Hippocampal formation (tissue), 2 donors: Measurements from ENCODE around the gene CUL1.

ENCODE experiments used
- DNase-seq, 2 donors: peaks; one replicate each; lab custom pipeline; 2025; lab: John Stamatoyannopoulos, UW

The CUL1 gene

DNA sequence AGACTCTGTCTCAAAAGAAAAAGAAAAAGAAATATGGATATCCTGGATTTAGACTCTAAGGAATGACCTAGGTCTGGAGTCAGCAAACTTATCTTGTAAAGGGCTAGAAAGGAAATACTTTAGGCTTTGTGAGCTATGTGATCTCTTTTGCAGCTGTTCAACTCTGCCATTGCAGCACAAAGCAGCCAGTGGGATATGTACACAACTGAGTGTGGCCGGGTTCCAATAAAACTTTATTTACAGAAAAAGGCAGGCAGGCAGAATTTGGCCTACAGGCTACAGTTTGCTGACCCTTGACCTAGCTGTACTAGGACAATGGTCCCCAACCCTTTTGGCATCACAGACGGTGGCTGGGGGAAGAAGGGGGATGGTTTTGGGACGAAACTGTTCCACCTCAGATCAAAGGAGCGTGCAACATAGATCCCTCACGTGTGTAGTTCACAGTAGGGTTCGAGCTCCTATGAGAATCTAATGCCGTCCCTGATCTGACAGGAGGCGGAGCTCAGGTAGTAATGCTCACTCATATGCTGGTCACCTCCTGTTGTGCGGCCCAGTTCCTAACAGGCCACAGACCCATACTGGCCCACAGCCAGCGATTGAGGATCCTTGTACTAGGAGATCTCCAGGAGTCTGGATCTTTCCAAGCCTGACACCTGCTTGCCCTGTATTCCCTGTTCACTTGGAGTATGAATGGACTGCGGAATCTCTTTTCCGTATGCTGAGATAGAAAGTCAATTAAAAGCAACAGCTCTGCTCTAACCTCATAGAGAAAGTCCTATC, 63.0 kb downstream of the CUL1 start:
- DNase-seq, result no peak

DNA sequence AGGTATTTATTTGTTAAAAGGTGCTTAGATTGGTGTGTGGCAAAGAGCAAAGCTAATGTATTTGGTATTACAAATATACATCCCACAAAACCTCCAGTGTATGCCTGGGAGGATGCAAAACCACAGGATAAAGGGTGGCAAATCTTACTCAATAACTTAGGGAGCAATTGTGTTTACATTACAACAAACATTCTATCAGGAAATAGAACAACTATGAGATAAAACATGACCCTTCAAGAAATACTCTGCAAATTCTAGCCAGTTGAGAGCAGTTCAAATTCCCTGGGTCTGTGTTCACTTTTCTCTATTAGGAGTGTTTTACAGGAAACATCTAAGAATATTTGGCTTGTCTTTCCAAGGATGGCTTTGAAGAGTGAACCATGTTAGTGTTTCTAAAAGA, 64.9 kb downstream of the CUL1 start:
- no peak for DNase-seq

DNA sequence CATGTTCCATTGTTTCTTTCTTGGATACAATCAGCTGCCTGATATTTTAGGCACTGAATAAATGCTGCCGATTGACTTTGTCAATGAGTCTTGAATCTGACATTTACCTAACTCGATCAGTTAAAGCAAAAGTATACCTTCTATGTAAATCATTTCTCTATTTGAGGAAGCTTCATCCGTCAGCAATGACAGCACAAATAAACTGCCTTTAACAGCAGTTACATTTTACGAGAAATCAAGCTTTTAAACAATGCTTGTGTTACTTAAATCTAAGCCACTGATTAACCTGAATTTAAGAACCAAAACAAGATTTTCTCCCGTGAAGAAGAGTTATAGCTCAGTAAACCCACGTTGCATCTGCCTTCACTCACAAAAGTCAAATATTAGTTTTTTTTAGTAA, 71.3 kb downstream of the CUL1 start:
- no peak for DNase-seq

DNA sequence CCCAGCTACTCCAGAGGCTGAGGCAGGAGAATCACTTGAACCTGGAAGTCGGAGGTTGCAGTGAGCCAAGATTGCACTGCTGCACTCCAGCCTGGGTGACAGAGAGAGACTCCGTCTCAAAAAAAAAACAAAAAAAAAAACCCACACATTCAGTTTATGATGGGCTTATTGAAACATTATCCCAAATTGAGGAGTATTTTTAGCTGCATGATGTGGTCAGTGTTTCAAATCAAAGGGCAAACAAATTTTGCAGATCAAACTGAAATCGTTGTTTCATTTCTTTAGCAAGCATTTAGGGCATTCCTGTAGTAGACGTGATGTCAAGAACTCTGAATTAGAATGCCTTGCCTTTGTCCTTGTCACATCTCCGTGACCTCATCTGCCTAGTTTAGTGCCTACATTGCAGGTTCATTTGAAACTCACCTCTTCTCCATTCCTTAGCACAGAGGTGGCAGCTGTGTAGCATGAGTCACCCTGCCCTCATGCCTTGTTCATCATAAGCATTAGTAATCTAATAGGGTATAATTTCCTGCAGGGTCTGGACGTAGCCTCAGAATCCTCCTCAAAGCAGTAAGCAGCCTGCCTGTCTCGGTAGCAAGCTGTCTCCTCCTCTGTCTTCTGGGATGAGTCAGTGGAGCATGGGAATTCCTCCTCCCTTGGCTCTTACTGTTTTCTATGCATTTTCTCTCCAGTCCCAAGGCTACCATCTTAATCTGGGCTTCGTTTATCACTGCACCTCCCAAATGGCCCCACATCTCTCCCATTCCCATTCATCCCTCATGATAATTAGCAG, 73.8 kb downstream of the CUL1 start:
- DNase-seq, result no peak

DNA sequence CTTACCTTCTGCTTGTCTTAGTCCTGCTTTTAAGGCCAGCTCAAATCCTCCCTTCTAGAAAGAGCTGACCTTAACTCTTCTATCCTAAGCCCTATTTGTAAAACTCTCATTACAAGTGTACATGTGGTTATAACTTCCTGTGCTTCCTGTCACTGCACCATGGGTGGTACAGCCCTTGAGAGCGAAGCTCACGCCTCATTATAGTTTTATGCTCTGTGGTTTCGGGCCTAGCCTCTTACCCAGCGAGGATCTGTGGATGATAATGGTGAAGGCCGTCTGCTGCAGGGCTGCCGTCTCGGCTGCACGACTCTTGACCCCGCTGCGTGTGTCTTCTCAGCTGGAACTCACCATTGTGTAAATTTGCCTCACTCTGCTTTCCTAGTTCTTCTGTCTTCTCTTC, 74.6 kb downstream of the CUL1 start:
- DNase-seq, result no peak

DNA sequence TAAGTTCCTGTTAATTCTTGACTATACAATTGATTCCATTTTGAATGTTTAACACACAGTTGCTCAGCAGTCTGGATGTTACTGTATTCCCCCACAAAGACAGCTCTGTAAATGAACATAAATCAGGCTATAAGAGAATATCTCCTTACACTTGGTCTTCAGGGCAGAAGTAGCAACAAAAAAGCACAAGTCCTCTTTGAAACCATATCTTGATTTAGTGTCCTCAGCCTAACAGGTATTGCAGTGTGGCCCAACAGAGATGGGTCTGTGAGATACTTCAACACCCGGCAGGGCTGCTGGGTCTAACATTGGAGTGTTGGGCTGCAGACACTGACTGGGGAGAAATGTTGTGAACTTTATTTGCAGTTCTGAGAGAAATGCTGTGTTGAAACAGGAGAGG, 75.8 kb downstream of the CUL1 start:
- DNase-seq, result no peak

DNA sequence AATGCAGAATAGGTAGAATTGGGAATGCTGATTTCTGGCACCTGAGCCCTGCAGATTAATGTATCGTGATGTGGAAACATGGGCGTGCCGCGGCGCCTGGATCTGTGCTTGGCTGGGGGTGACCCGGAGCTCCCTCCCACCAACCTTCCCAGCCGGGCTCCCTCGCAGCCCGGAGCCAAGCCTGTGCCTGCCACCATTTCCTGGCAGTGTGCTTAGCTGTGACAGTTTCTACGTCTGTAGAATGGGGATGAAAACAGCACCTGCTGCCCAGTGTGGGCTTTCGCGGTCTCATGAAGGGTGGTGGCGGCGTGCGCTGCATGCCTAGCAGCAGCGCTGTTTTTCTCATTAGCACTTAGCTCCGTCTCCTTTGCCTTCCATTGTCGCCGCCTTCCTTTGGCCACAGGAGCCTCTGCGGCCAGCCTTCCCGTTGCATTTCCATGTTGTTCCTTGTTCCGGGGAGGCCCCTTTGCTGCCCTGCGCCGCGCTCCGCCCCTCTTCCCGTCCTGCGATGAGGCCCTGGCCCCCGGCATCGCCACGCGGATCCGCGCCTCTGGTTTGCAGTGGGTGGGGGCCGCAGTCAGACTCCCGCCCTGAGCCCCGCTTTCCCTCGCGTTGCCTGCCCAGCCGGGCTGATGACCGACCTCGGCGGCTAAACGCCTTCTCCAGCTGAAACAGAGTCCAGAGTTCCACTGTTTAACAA, 84.2 kb downstream of the CUL1 start:
- DNase-seq, result no peak

DNA sequence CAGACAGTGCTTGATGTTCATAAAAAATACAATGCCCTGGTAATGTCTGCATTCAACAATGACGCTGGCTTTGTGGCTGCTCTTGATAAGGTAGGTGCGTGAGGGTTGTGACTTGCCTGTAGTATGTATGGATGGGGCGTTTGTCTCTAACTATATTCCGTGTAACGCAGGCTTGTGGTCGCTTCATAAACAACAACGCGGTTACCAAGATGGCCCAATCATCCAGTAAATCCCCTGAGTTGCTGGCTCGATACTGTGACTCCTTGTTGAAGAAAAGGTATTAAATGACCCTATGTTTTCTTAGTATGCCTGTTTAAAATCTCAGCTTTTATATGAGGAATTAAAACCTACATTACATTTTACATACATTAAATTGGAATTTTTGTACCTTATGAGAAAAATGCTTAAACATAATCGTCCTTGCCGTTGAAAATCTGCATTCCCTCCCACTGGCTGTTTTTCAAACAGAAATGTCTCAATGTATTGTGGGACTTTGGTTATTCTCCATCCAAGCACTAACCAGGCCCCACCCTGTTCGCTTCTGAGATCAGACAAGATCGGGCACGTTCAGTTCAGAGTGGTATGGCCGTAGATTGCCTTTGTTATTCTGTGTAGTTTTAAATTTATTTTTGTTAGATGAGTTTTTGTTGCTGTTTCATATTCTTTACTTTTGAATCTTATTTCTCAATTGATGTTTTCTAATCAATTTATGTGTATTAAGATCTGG, 85.3 kb downstream of the CUL1 start:
- DNase-seq, result no peak

DNA sequence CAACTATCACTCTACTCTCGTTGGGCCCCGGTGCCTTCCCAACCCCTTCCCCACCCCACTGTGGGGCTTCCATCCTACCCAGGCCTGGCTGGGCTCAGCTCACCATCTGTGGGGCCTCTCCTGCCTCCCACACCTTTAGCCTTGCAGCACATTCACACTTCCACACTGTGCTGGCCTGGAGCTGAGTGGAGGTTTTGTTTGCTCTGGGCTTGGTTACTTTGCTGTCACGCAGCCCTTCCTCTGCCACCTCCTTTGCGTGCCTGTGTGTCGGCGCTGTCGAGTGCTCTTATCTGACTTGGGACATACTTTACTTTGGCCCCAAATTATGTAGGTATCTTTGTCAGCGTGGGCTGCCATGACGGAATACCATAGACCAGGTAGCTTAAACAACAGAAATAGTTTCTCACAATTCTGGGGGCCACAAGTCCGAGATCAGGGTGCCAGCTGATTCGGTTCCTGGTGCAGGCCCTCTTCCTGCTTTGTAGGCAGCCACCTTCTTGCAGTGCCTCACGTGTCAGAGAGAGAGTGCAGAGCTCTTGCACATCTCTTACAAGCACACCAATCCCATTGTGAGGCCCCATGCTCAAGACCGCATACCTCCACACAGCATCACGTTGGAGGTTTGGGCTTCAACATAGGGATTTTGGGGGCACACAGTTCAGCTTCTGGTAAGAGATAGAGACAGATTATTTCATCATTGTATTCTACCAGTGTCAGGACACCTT, 89.0 kb downstream of the CUL1 start:
- DNase-seq, result no peak

DNA sequence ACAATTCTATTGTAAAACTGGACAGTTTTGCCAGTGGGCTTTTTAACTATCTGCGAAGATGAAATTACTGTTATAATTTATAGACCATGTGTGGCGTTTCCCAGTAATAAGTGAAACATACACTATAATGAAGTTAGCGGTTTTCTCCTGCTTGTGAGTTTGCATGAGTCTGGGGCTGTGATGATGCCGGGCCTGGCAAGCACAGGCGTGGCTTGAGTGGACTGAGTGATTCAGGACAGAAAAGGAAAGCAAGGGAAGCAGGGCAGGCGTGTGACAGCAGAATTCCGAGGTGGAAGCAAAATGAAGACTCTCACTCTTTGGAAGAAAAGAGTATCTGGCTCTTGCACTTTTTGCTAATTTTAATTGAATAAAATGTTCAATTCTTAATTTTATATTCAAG, 90.5 kb downstream of the CUL1 start:
- DNase-seq, result no peak

DNA sequence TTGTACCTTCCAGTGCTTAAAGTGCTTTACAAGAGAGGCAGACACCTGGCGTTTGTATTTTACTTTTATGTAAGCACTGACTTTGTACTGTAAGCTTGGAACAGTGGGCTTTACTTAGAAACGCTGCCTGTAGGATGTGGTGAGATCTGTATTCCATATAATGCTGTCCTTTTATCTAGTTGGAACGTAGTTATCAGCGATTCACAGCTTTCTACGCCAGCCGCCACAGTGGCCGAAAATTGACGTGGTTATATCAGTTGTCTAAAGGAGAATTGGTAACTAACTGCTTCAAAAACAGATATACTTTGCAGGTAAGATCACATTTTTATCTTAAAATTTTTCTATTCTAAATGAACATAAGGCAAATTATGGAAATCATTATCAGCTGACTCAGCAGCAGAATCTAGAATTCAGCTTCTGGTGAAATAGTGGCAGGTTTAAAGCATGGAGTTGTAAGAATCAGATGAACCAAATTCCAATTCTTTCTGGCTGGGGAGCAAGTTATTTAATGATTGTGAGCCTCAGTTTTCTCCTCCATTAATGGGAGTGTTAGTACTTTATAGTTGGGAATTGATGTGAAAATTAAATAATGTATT, 91.5 kb downstream of the CUL1 start:
- DNase-seq, result no peak

DNA sequence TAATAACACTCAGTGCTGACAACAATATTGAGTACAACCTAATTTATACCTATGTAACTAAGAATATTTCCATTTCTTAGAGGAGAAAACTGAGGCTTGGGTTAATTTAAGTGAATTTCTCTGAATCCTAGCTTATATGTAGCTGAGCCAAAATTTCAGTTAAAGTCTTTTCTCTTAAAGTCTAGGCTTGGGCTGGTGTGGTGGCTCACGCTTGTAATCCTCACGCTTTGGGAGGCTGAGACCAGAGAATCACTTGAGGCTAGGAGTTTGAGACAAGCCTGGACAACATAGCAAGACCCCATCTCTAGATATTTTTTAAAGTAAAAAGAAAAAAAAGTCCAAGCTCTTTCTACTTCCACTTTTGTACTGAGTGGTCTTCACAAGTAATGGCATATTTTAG, 92.1 kb downstream of the CUL1 start:
- no peak for DNase-seq

DNA sequence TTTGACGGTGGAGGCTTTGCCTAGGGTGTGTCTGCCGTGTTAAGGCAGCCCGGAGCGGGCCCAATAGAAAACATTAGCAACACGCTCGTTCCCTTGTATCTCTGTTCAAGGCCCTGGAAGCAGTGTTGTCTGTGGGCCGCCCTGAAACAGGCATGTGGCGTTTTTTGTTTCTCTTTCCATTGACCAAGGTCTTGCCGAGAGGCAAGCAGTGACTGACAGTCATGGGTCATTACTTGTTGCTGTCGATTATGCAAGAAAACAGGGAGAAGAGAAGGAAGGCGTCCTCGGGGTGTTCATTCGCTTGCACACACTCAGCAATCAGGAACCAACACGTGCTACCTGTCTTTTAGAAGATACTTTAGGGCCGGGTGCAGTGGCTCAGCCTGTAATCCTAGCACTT, 92.8 kb downstream of the CUL1 start:
- no peak for DNase-seq

DNA sequence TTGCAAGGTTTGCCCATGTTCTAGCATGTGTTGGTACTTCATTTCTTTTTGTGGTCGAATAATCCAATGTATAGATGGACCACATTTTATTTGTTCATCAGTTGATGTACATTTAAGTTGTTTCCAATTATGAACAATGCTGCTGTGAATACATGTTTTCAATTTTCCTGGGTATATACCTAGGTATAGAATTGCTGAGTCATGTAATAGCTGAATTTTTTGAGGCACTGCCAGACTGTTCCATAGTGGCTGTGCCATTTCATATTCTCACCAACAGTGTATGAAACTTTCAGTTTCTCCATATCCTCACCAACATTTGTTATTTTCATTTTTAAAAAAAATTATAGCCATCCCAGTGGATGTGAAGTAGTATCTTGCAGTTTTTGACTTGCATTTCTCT, 94.9 kb downstream of the CUL1 start:
- DNase-seq, result no peak

DNA sequence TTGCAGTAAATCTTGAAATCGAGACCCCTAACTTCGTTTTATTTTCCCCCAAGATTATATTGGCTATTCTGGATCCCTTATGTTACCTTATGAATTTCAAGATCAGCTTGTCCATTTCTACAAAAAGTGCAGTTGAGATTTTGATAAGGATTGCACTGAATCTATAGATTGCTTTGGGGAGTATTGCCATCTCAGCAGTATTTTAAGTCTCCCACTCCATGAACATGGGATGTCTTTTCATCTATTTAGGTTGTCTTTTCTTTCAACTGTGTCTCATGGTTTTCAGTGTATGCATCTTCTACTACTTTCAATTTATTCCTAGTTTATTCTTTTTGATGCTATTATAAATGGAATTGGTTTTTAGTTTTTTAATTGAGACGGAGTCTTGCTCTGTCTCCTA, 95.8 kb downstream of the CUL1 start:
- DNase-seq, result no peak

DNA sequence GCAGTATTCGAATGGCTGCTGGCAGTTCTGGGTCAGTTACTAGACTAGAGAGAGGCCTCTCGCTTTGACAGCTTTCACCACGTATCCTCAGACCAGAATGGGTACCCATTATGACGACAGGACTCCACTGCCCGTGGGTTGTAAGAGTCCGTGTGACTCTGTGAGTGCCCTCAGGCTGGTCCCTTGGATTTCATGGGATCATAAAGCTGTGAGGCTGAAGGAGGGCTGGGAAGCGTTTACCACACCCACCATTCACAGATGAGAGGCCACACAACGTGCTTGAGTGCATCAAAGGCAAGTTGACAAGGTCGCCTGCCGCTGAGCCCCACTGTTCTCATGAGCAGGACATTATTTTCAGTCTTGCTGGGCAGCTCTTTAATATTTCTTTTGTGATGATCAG, 98.1 kb downstream of the CUL1 start:
- DNase-seq, result no peak

DNA sequence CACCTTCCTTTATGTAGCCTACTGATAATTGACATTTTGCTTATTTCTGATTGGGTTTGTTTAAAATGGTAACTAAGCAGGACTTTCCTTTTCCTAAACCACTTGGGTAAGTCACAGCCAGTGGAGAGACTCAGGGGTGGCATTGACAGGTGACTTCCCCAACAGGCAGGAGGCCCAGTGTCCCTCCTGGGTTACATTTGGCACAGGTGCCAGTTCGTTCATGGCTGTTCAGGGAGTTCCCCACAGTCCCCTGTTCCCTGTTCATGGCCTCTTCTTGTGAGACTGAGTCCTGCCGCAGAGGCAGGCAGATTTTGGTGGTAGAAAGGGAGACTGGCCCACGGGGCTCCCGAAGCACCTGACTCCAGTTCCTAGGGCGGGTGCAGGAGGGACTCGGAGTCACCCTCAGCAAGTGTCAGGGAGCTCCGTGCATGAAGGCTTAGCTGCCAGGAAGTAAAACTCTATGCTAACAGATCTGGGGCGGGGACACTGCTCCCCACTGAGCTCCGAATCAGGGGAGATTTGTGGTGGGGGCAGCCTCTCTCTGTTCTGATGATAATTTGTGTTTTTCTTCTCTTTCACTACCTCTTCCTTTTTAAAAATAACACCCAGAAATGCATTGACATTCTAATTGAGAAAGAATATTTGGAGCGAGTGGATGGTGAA, 101.3 kb downstream of the CUL1 start:
- no peak for DNase-seq

DNA sequence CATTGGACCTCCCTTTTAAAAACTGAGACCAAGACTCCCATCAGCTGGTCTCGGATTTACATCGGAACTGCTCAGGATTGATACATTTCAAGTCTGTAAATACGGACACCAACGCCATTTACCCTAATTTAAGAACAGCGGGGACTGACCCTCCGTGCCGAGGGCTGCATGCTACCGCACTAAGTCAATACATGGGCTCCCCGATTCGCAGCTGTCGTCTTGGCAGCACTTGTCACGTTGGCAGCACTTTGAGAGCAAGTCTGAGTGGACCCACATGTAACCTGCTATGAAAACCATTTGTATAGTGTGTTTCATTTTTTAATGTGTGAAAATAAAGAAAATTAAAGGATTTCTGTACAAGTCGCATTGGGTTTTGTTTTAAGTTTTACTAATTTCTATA, 102.0 kb downstream of the CUL1 start:
- no peak for DNase-seq

DNA sequence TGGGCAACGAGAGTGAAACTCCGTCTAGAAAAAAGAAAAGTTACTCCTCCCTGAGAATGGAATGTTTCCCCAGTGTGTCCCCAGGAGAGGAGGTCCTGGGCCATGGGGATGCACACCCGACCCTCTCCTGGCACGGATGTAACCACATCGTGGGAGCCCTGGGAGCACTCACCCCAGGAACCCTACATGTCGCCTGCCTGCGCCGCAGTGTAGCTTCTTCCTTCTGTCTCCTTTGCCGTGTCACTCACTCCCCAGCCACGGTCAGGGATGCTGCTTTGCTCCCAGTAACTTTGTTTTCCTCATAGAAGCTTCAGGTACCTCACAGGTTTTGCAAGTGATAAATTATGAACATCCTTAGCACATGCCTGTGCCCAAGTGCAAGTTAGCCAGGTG, 103.4 kb downstream of the CUL1 start:
- DNase-seq, result no peak

DNA sequence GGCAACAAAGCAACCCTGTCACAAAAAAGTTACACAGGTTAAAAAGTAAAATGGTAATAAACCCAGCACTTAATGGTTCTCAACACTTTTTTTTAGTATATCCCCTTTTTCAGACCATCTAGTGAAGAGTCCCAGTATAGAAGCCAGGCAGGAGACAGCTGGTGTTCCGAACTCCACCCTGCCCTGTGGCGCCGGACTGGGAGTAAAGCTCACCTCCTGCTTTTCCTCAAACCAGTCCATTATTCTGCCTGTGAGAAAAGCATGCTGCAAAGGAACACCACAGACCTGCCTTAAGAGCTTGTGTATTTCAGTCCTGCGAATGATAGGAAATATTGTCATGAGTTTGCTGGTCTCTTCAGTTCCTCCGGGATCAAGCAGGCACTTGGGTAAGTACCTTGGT, 104.4 kb downstream of the CUL1 start:
- DNase-seq, result no peak
